ENCODE measurements around the gene NLE1.

DNA sequence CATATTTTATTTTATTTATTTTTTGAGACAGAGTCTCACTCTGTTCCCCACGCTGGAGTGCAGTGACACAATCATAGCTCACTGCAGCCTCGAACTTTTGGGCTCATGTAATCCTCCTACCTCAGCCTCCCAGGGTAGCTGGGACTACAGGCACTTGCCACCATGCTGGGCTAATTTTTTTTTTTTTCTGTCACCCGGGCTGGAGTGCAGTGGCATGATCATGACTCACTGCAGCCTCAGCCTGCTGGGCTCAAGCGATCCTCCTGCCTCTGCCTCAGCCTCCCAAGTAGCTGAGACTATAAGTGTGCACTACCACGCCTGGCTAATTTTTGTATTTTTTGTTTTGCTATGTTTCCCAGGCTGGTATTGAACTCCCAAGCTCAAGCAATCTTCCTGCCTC is 22.6 kb upstream of the NLE1 start:
- TF ChIP-seq, protein P1, sequence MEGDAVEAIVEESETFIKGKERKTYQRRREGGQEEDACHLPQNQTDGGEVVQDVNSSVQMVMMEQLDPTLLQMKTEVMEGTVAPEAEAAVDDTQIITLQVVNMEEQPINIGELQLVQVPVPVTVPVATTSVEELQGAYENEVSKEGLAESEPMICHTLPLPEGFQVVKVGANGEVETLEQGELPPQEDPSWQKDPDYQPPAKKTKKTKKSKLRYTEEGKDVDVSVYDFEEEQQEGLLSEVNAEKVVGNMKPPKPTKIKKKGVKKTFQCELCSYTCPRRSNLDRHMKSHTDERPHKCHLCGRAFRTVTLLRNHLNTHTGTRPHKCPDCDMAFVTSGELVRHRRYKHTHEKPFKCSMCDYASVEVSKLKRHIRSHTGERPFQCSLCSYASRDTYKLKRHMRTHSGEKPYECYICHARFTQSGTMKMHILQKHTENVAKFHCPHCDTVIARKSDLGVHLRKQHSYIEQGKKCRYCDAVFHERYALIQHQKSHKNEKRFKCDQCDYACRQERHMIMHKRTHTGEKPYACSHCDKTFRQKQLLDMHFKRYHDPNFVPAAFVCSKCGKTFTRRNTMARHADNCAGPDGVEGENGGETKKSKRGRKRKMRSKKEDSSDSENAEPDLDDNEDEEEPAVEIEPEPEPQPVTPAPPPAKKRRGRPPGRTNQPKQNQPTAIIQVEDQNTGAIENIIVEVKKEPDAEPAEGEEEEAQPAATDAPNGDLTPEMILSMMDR (optimal IDR thresholded peaks at IDR 0.05 in 1 of 3, IDR thresholded peaks at IDR 0.05 in 1 of 3, conservative IDR thresholded peaks at IDR 0.05 in 1 of 3; ENCODE audit: extremely low read depth in 1 of 3, insufficient read depth in 2 of 3, low read length in 3 of 3), result no peak
- TF ChIP-seq EZH2 (IDR thresholded peaks at IDR 0.05; ENCODE audit: low read length), result no peak
